Measurements from ENCODE around the gene B3GAT1. TPM values are rescaled to one million over a fixed set of nuclear protein-coding genes. Genes with fewer than 3 reads are reported as not detected.
A peak's percentile ranks its signal among the peaks of the same experiment; 100 is the strongest.

Gene B3GAT1
- total RNA-seq, 4 donors from 2014 or later, result 0.13 to 0.66 (median 0.35) TPM

DNA sequence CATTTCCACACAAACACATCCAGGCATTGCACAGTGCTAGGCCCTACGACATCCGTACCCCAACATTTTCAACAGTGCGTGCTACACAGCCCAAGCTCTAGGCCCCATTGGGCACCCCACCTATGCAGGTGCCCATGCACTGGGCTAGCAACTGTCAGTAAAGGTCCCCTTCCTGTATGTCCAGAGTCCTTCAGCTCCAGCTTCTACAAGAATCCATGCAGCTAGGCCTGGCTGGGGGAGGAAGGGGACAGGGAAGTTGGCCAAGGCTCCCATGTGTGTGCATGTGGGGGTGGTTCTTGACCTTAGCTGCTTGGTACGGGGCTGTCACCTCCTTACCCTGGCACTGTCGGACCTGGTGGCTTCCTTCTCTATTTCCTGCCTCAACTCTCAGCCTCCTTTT, 1.3 kb downstream of the B3GAT1 start:
- peaks cover 0 to 90% (median 24%) of the 10 kb centered on the region in 4 donors for H3K27me3 ChIP-seq
- TF ChIP-seq EP300 (IDR thresholded peaks at IDR 0.05) (no peak), POLR2A (IDR thresholded peaks at IDR 0.05; ENCODE audit: low read depth) (no peak), CTCF (IDR thresholded peaks at IDR 0.05) (no peak), POLR2AphosphoS5 (IDR thresholded peaks at IDR 0.05) (no peak)

DNA sequence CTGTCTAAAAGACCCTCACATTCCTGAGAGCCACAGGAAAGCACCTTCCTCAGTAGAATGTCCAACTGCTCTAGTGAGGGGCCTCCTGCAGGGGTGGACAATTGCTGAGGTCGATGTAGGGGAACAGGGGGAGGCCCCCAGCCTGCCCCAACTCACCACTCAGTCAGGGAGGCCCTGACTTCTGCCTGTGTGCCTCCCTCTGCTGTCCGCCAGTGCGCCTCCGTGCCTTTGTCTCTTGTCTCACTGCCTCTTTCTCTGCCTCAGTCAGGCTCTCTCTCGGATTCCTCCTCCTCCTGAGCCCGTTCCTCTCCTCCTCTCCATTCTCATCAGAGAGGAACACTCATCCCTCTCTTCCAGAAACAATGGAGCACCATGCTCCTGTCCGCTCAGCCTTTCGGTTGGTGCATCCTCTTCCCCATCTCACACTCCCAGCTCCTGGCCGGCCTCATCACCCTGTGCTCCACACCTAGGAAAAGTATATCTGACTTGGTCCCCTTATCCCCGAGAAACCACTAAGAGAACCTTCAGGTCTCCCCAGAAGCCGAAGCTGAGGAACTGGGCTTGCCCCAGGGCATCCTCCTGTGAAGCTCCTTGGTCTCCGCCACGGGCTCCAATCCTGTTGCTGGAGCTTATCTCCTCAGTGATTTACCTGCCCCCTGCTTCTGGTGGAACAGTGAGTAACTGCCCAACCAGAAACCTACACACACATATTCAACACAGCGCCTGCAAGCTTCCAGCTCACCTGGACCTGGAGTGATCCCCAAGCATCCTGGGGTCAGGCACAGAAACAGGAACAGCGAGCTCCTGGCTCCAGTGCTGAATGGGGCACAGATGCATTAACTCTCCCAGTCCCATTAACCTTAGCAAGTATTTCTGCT, 2.3 kb downstream of the B3GAT1 start:
- intact Hi-C loops (cut with DNase I), result no loop called here
- no peak overlapping the region for H3K4me3 ChIP-seq
- no peaks in the 10 kb centered on the region for H3K9me3 ChIP-seq
- 87% methylated on average over 15 of the region's 15 CpGs for WGBS
- no peak for DNase-seq (ENCODE audit: extremely low spot score)
- H3K36me3 ChIP-seq, result no peaks in the 10 kb centered on the region
- H3K27me3 ChIP-seq, result peaks cover 0 to 90% (median 24%) of the 10 kb centered on the region in 4 donors
- TF ChIP-seq POLR2AphosphoS5 (IDR thresholded peaks at IDR 0.05), result no peak
- TF ChIP-seq POLR2A (IDR thresholded peaks at IDR 0.05; ENCODE audit: low read depth), result no peak
- no peak for TF ChIP-seq CTCF (IDR thresholded peaks at IDR 0.05)
- TF ChIP-seq EP300 (IDR thresholded peaks at IDR 0.05), result no peak
- H3K4me1 ChIP-seq, result peaks cover 11 to 28% (median 22%) of the 10 kb centered on the region in 4 donors
- no peak overlapping the region for H3K27ac ChIP-seq (replicated peaks in 1 of 4)

More for the DNA sequence above, 1.3 kb downstream of the B3GAT1 start:
- Histone ChIP-seq H3K36me3 (no peaks in the 10 kb centered on the region), H3K9me3 (no peaks in the 10 kb centered on the region), H3K27ac (replicated peaks in 1 of 4) (no peak overlapping the region), H3K4me1 (peaks cover 11 to 32% (median 22%) of the 10 kb centered on the region in 4 donors), H3K4me3 (peak overlapping the region in 1 of 4 donors; percentile 60)
- WGBS, result 68% methylated on average over 5 of the region's 5 CpGs
- intact Hi-C loops (cut with DNase I), result no loop called here
- DNase-seq (ENCODE audit: extremely low spot score), result no peak

GRCh38 chr11:134407923-134408322, 4.1 kb downstream of the B3GAT1 start:
- Histone ChIP-seq H3K27ac (replicated peaks in 1 of 4) (no peak overlapping the region), H3K4me1 (peaks cover 11 to 20% (median 19%) of the 10 kb centered on the region in 4 donors), H3K27me3 (peaks cover 0 to 85% (median 22%) of the 10 kb centered on the region in 4 donors), H3K36me3 (no peaks in the 10 kb centered on the region), H3K9me3 (no peaks in the 10 kb centered on the region), H3K4me3 (no peak overlapping the region)
- intact Hi-C loops (cut with DNase I), result no loop called here
- DNase-seq (ENCODE audit: extremely low spot score), result no peak
- TF ChIP-seq EP300 (IDR thresholded peaks at IDR 0.05) (no peak), POLR2A (IDR thresholded peaks at IDR 0.05; ENCODE audit: low read depth) (no peak), POLR2AphosphoS5 (IDR thresholded peaks at IDR 0.05) (no peak), CTCF (IDR thresholded peaks at IDR 0.05) (no peak)
- WGBS, result 55% methylated on average over 6 of the region's 8 CpGs

GRCh38 chr11:134407321-134407828, 4.7 kb downstream of the B3GAT1 start:
- Histone ChIP-seq H3K9me3 (no peaks in the 10 kb centered on the region), H3K4me3 (no peak overlapping the region), H3K27me3 (peaks cover 0 to 84% (median 17%) of the 10 kb centered on the region in 4 donors), H3K36me3 (no peaks in the 10 kb centered on the region), H3K4me1 (peaks cover 6 to 15% (median 13%) of the 10 kb centered on the region in 4 donors), H3K27ac (replicated peaks in 1 of 4) (no peak overlapping the region)
- intact Hi-C loops (cut with DNase I), result no loop called here
- no peak for DNase-seq (ENCODE audit: extremely low spot score)
- 70% methylated on average over 12 of the region's 12 CpGs for whole genome bisulfite sequencing
- no peak for TF ChIP-seq POLR2A (IDR thresholded peaks at IDR 0.05; ENCODE audit: low read depth)
- no peak for TF ChIP-seq EP300 (IDR thresholded peaks at IDR 0.05)
- no peak for TF ChIP-seq CTCF (IDR thresholded peaks at IDR 0.05)
- TF ChIP-seq POLR2AphosphoS5 (IDR thresholded peaks at IDR 0.05), result no peak
